Measurements from ENCODE around the gene ELMO1.

GRCh38 chr7:37428681-37429434 lies 19.8 kb downstream of the ELMO1 start:
- no peak for TF ChIP-seq PKNOX1 (IDR thresholded peaks at IDR 0.05)
- TF ChIP-seq FOXM1 (IDR thresholded peaks at IDR 0.05; ENCODE audit: borderline replicate concordance): no peak
- no peak for TF ChIP-seq BHLHE40 (IDR thresholded peaks at IDR 0.05; ENCODE audit: borderline replicate concordance)
- no peak for TF ChIP-seq SUZ12 (IDR thresholded peaks at IDR 0.05)
- TF ChIP-seq SP1 (IDR thresholded peaks at IDR 0.05): no peak
- TF ChIP-seq NFRKB (IDR thresholded peaks at IDR 0.05): no peak
- TF ChIP-seq CTBP1 (IDR thresholded peaks at IDR 0.05; ENCODE audit: borderline replicate concordance): no peak
- TF ChIP-seq FOXK2 (IDR thresholded peaks at IDR 0.05): no peak
- TF ChIP-seq TARDBP (IDR thresholded peaks at IDR 0.05): no peak
- TF ChIP-seq FOXA1 (IDR thresholded peaks at IDR 0.05): no peak
- no peak for TF ChIP-seq ZNF384 (IDR thresholded peaks at IDR 0.05)
- no peak for TF ChIP-seq L3MBTL2 (conservative IDR thresholded peaks at IDR 0.05)
